Fibroblast of mammary gland (primary cell): ENCODE results near the gene RAPGEF2.

ENCODE experiments used
- DNase-seq: peaks from one replicate; pipeline ENCODE4 v3.0.0-alpha.2; 2010; ENCODE audit warnings: low read depth
- H3K4me3 ChIP-seq: 2 replicates; pipeline ENCODE4 v1.5.1; 2011; ENCODE audit warnings: low read depth, mild to moderate bottlenecking, low read length, moderate library complexity; ENCODE audit not compliant: control insufficient read depth
- CTCF ChIP-seq: conservative IDR thresholded peaks from 2 replicates; pipeline ENCODE4 v1.5.1; 2011; ENCODE audit warnings: low read depth, low read length, inconsistent platforms; ENCODE audit not compliant: control insufficient read depth, insufficient read depth

RAPGEF2 gene

DNA sequence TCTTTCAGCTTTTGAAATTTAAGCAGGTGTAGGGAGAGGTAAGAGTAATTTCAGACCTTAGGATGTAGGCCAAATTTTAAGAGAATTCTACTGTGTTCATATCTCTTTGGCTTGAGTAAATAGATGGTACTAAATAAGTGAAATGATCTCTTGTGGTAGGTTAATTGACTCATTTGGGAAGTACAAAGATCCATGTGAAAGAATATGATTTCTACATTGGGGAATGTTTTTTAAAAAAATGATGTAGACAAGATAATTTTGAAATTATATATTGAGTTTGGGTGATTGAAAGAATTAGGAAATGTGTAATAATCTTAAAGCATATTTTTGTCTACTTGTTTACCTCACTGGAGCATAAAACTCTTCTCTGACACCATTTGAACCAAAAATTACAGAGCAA is 35.6 kb downstream of the RAPGEF2 start:
- no peak for DNase-seq
- no peak for TF ChIP-seq CTCF
- no peak overlapping the region for H3K4me3 ChIP-seq

DNA sequence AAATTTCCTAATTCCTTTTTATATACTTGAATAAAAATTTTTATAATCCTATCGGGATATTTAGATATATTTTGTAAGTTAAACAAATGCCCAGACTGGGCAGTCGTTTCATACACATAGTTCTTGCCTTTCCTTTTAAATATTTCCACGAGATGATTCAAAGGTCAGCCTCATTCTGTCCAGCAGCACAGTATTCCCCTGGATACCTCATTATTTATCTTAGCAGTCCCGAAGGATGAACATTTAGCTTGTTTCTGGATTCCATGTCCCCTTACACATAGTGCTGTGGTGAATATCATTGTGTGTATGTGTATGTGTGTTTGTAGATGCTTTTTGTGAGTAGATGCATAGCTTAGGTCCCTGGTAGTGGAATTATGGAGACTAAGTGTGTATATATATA is 38.3 kb downstream of the RAPGEF2 start:
- H3K4me3 ChIP-seq: no peak overlapping the region
- peak; percentile 60 for DNase-seq
- no peak for TF ChIP-seq CTCF

GRCh38 chr4:159142241-159142640 is 39.4 kb downstream of the RAPGEF2 start:
- H3K4me3 ChIP-seq: no peak overlapping the region
- no peak for TF ChIP-seq CTCF
- DNase-seq: peak; percentile 74

DNA sequence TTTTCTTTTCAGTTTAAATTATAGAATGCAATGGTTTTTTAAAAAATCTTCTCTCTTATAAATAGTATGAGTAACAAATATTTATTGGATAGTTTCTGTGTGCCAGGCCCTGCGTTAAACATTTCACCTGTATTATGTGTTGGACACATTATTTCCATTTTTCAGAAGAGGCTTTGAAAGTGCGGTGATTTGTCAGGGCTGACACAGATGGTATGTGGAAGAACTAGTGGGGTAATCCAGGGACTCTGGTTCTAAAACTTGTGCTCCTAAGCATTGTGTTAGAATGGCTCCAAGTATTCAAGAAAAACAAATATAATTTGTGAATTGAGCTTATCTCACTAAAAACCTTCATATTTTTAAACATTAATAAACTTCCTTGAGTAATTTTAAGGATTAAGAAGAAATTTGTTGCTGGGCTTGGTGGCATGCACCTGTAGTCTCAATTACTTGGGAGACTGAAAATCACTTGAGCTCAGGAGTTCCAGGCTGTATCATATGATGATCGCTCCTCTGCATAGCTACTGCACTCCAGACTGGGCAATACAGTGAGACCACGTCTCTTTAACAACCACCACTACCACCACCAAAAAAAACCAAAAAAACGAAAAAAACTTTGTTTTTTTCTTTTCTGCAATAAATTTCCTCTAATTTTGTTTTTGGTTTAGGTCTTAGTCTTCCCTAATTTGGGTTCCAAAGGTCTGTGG is 40.0 kb downstream of the RAPGEF2 start:
- TF ChIP-seq CTCF: no peak
- DNase-seq: no peak

DNA sequence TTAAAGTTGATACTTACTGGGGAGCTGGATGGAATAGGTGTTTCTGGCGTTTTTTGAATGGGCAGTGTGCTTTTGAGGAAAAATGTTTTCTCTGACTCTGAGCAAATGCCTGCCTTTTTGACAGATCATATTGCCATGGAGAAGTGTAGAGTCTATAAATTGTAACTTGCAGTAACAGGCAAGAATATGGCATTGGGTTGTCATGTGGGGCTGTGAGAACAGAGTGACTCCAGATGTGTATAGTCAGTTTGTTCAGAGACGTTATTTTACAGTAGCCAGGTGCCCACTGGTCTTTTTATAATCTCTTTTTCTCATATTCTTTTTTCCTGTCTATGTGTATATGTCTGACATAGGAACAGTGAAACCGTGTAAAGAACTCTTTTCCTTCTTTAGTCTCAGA is 40.8 kb downstream of the RAPGEF2 start:
- no peak for TF ChIP-seq CTCF
- no peak for DNase-seq
- H3K4me3 ChIP-seq: no peak overlapping the region

More for the DNA sequence above, 40.0 kb downstream of the RAPGEF2 start:
- no peak overlapping the region for H3K4me3 ChIP-seq

DNA sequence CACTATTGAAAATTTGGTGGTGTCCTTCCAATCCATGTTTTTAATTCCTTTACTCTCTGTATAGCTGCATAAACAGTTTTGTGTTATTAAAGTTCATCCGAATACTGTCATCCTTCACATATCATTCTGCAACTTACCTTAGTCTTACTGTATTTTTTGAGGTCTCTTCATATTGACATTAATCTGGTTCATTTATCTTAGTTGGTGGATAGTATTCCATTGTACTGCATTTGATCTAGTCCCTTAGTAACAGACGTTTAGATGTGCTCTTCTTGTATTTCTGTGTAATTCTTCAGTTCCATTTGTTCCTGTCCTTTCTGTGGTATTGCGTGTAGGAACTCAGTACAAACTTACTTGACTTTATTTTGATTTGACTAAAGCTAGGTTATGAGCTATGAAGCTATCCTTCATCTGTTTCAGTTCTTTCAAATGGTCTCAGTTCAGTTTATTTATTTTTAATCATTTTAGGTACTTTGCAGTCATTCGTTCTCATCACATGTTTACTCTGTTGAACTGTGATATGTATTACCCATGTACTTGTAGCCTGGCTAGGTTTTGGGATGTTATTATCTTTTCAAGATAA is 41.3 kb downstream of the RAPGEF2 start:
- TF ChIP-seq CTCF: no peak
- DNase-seq: no peak
- no peak overlapping the region for H3K4me3 ChIP-seq
